DMS114 treated with DMSO at 0.1 percent for 48 hours (cell line): ENCODE results near the gene DEPP1.
A peak's percentile ranks its signal among the peaks of the same experiment; 100 is the strongest.
"Not testable (repeated sequence)": the region's sequence is repeated elsewhere in the genome, so short reads cannot be mapped to it uniquely, and the experiment has no call there.

Source experiments
- DNase-seq: peaks from one replicate; lab custom pipeline; 2025; ENCODE audit not compliant: unreplicated experiment; lab: John Stamatoyannopoulos, UW

The DEPP1 gene, protein sequence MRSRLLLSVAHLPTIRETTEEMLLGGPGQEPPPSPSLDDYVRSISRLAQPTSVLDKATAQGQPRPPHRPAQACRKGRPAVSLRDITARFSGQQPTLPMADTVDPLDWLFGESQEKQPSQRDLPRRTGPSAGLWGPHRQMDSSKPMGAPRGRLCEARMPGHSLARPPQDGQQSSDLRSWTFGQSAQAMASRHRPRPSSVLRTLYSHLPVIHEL

DNA sequence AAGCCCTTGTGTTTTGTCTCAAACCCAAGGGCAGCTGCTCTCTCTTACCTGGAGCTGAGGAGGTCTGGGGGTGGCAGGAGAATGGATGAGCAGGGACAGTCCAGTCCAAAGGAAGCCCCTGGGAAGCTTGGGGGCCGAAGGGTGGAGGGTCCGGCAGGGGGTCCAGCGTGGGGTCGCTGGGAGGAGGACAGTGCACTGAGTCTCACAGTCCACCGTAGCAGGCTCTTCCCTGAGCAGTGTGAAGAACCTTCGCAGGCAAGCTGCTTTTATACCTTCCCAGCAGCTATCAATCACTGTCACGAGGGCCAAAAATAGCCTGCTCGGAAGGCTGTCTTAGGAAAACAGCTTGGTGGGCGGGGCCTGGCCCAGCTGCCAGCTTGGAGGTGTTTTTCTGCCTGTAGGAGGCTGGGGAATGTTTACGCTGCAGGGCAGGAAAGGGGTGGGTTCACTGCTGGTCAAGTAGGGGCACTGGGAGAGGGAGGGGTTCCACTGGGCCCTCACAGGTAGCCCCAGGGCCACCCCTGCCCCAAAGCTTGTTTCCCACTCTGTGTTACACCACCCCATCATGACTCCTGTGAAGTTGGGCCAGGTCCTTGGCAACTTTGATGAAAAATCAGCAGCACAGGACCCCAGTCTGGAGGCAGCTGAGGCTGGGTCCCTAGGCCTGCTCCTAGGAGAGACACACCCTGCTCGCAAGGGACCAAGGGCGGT is at the start of gene DEPP1:
TSS of gene DEPP1 (minus strand) at position 240 of the 711 bp plus-strand sequence. CDS start 779 bp downstream, outside the sequence.
- no peak for DNase-seq

DNA sequence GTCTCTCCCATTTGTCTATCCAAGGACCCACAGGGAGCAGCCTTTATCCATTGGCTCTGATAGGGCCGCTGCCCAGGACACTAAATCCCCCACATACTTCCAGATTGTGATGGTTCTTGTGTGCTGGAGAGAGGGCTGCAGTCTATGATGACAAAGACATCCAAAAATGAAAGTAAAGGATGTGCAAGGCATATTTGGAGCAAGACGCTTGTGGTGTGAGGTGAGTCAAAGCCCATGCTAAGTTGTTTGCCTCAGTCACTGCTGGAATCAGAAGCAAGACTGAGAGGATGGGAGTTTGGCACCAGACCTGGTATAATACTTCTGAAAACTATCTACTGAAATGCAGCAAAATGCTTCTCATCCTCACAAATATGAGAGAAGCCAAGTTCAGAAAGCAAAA is 44.8 kb upstream of the DEPP1 start:
- DNase-seq, result no peak

GRCh38 chr10:45015590-45015989 is 37.0 kb upstream of the DEPP1 start:
- DNase-seq, result no peak

GRCh38 chr10:45014557-45014956 is 35.9 kb upstream of the DEPP1 start:
- not testable (repeated sequence) for DNase-seq

DNA sequence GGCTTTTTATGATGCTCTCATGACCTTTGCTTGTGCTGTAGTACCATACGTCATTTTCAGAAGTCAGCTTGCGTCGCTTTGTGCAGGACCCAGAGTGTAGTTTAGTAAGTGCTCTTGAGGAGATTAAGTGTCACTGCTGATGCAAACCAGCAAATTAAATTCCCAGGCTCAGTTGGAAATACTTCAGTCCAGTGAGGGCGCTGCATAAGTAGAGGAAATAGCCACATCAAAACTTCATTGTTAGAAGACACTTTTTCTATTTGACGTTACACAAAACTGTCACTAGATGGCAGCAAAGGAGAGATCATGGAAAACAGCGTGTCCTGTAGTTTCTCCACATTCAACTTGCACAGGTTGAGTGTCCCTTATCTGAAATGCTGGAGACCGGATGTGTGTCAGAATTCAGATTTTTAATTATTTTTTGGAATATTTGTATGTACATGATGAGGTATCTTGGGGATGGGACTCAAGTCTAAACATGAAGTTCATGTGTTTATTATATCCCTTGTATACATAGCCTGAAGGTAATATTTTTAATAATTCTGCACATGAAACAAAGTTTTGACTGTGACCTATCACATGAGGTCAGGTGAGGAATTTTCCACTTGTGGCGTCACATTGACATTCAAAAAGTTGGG is 30.0 kb upstream of the DEPP1 start:
- peak; percentile 89 for DNase-seq

- DNase-seq, result no peak
These were observed 27.8 kb upstream of the DEPP1 start for GRCh38 chr10:45006276-45007030.

DNA sequence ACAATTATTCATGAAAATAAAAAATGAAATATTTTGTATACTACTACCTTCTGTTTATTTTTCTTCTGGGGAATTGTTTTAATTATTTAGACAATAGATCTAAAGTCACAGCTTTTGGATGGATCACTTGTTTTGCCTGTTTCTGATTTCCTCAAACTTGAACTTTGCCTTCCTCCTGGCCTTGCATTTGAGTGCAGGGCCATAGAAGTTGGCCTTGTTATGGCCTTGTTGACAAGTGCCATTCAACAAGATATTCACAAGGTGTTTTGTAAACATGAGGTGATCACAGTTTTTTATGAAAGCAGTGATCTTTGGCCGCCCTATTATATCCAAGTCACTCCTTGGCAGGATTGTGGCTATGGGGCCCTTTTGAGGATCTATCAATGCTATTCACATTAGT is 26.7 kb upstream of the DEPP1 start:
- no peak for DNase-seq

- no peak for DNase-seq
These were observed 26.1 kb upstream of the DEPP1 start for GRCh38 chr10:45004661-45005060.

GRCh38 chr10:45003432-45004000 is 24.9 kb upstream of the DEPP1 start:
- DNase-seq, result no peak

- DNase-seq, result peak; percentile 38
These were observed 23.0 kb upstream of the DEPP1 start for GRCh38 chr10:45001381-45002148.

DNA sequence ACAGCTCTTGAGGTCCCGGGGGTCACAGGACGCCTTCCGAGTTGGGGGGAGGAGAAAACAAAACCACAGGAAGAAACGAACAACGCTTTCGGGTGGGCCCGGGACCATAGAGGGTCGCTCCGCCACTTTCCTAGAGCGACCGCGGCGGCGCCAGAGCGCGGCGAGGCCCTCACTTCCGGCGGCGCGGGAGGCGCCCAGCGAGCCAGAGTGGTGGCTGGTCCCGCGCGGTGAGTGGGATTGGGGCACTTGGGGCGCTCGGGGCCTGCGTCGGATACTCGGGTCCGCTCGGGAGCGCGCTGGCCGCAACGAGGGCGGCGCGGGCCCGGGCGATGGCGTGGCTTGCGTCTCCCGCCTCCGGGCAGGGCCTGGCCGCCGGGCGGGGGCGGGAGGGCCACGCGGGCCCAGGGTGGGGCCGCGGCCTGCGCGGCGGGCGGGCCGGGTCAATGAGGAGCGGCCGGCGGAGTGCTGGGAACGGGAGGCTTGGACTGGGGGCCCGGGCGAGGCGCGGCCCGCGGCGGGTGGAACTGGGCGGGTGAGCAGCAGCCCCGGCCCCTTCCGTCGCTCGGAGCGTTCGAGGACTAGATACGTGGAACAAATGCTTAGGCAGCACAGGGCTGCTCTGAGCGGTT is 22.3 kb upstream of the DEPP1 start, which contains the start of gene ZNF22:
TSS of gene ZNF22 (plus strand) at position 172 of the 629 bp plus-strand sequence. CDS start 2,446 bp downstream, outside the sequence.
- peak; percentile 41 for DNase-seq

DNA sequence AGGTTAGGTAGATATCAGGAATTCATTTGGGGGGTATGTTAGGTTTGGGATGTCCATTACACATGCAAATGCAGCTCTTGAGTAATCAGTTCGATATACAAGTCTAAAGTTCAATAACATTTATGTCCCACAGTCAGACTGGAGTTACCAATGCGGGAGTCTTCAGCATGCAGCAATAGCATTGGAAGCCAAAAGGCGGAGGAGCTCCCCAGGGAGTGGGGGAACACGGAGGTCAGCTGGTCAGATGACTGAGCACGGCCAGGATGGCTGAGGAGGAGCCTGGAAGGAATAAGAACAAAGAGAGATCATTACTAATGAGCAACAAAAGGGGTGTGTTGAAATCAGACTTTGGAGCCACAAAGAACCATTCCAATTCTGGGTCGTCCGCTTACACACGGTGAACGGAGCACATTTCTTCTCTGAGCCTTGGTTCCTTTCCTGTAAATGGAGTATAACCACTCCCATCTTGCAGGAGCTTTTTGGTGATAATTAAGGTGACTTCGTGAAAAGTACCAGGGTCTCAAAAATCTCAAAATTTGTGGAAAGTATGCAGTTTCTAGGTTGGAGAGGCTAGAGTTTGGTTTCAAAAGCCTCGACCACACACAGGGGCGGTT is 21.6 kb upstream of the DEPP1 start:
- no peak for DNase-seq

- DNase-seq, result no peak
These were observed 19.6 kb upstream of the DEPP1 start for GRCh38 chr10:44998146-44998631.

GRCh38 chr10:44997105-44997748 is 18.6 kb upstream of the DEPP1 start:
- DNase-seq, result no peak

GRCh38 chr10:44995914-44996669 is 17.5 kb upstream of the DEPP1 start:
- DNase-seq, result no peak

DNA sequence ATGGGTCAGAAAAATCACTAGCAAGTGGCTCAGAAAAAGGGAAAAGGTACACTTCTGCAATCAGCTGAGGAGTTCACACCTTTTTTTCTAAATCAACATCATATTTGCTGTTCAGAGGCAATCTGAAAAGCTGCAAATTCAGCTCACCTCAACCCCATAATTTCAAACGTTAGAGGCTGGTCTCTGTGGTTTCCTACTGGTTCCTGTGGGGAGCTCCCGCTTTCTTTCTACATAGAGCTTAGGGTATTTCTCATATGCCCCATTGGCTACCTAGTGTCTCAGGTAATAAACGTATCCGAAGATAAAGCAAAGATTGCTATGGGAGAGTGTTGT is 16.9 kb upstream of the DEPP1 start:
- DNase-seq, result no peak

DNA sequence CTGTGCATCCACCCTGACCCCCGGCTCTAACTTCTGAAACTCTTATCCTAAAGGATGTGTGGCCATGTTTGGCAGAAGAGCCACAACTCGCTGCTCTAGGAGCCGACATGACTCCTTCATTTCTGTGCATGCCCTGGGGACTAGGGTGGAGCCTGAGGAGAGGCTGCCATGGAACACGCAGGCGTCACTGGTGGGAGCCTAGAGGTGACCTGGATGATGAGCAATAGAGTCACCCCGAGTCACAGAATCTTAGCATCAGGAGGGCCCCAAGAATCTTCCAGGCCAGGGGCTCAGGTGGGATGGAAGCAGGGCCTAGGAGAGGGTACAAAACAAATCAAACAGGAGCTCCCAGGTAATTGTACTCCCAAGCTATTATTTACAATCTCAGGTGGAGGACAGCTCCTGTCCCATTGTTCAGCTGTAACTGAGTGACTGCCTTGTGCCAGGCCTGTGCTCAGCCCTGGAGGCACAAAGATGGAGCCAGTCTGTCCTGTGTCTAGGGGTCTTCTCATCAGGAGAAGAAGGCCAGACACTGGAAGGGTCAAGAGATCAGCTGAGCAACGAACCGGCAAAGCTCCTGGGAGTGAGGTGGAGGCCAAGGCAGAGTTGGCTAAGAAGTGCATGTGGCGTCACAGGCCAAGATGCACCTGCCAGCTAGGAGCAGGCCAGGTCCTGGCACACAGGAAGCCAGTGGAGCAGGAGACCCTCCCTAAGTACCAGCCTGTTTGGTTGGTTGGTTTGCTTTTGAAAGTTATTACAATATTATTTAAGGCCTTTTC is 16.3 kb upstream of the DEPP1 start:
- no peak for DNase-seq
